ENCODE measurements around the gene UBC.

Gene UBC

DNA sequence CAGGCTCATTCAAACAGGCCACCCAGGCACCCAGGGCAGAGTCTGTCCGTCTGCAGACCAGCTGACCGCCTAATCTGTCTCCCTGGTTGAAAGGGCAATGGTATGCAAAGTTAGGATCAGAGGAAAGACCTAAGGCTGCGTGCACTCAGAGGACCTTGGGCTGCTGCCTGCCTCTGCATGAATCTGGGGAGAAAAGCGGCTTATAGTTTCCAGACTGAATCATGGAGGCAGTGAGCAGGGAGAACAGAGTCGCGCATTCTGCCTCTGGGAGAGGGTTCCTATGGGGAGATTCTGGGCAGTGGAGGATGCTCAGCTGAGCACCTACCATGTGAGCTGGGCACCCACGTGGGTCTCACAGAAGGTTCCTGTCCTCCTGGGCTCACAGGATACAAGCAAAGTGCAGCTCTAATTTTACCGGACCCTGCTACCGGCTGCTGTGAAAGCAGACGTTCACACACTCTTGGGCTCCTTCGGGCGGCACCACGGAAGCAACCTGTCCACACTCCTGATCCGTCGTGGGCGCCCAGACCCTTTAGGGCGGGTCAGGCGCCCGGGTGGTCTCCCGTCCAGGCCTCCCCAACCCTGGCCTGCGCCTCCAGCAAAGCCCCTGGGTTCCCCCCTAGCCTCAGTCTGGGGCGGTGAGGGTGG, 51.6 kb downstream of the UBC start:
- peak; percentile 49 for DNase-seq

DNA sequence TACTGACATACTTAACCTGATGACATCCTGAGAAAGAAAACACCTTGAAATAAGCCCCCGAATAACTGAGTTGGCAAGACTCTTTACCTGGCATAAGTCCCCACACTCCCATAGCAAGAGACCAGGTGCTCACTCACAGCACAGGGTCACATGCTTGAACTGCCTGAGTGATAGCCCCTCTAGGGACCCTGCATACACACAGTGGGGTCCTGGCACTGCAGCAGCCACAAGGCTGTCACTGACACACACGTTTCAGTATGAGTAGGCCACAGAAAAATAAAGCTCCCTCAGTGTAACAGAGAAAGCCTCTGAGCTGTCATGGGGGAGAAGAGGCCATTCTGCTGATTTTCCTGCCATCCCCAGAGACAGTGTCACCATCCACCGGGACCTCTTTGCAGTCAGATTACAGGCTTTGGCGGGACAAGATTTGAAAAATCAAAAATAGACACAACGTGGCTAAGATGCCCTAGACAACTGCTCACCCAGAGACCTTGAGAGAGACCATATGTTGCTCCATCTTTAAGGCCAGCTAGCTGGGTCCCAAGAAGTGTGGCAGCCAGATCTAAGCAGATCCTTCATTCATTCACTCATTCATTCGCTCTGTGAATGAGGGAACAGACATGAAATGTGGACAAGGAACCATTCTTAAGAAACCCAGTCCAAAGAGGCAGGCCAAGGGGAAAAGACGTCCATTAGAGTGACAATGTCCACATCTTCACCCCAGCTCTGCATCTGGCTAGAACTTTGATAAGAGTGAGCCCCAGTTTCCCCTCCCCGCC, 52.4 kb downstream of the UBC start:
- DNase-seq, result no peak
